GM19351 (cell line): Measurements from ENCODE around the gene ZNF700.
"Not testable (repeated sequence)": the region's sequence is repeated elsewhere in the genome, so short reads cannot be mapped to it uniquely, and the experiment has no call there.

ENCODE experiments used
- ATAC-seq: cut with Tn5 transposase; IDR thresholded peaks from one replicate; pipeline ENCODE4 v1.9.1; 2021; ENCODE audit warnings: mild to moderate bottlenecking, moderate library complexity; ENCODE audit not compliant: unreplicated experiment

ZNF700 gene

DNA sequence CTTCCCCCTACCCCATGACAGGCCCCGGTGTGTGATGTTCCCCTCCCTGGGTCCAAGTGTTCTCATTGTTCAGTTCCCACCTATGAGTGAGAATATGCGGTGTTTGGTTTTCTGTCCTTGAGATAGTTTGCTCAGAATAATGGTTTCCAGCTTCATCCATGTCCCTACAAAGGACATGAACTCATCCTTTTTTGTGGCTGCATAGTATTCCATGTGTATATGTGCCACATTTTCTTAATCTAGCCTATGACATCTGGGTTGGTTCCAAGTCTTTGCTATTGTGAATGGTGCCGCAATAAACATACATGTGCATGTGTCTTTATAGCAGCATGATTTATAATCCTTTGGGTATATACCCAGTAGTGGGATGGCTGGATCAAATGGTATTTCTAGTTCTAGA, 13.5 kb downstream of the ZNF700 start:
- not testable (repeated sequence) for ATAC-seq

DNA sequence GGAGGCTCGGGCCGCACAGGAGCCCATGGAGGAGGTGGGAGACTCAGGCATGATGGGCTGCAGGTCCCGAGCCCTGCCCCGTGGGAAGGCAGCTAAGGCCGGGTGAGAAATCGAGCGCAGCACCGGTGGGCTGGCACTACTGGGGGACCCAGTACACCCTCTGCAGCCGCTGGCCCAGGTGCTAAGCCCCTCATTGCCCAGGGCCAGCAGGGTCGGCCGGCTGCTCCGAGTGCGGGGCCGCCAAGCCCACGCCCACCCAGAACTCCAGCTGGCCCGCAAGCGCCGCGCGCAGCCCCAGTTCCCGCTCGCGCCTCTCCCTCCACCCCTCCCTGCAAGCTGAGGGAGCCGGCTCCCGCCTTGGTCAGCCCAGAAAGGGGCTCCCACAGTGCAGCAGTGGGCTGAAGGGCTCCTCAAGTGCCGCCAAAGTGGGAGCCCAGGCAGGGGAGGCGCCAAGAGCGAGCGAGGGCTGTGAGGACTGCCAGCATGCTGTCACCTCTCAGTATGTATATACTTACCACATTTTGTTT, 16.5 kb downstream of the ZNF700 start:
- not testable (repeated sequence) for ATAC-seq

DNA sequence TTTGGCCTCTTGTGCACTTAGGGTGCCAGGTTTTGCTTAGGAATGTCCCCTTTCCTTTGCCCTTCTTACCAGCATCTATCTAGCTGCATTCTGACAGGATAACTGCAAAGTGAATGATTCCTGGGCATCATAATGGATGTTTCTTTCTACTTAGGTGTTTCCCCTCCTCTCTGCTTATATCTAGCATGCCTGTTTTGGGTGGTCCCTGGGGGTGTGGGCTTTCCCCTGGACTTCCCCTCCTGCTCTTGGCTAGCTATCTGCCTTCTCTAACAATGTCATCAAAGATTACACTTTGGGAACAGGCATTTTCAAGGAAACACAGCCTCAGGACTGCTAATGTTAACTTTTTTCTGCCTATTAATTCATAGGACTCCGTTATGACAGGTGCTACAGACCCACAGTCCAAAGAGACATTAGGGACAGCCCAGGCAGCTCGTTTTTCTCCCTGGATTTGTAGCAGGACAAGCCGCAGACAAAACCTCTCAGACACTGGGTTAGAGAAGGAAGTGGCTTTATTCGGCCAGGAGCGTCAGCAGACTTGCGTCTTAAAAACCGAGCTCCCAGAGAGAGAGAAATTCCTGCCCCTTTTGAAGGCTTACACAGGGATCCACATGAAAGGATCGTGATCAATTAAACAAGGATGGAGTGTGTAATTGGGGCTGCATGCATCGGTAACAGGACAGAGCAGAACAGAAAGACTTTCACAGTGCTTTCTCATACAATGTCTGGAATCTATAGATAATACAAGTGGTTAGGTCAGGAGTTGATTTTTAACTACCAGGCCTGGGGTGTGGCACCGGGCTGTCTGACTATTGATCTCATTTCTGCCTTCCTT, 17.3 kb downstream of the ZNF700 start:
- ATAC-seq: no peak

GRCh38 chr19:11942843-11943108, 17.9 kb downstream of the ZNF700 start:
- no peak for ATAC-seq

GRCh38 chr19:11944656-11945055, 19.7 kb downstream of the ZNF700 start:
- no peak for ATAC-seq

GRCh38 chr19:11948646-11949045, 23.7 kb downstream of the ZNF700 start:
- no peak for ATAC-seq

DNA sequence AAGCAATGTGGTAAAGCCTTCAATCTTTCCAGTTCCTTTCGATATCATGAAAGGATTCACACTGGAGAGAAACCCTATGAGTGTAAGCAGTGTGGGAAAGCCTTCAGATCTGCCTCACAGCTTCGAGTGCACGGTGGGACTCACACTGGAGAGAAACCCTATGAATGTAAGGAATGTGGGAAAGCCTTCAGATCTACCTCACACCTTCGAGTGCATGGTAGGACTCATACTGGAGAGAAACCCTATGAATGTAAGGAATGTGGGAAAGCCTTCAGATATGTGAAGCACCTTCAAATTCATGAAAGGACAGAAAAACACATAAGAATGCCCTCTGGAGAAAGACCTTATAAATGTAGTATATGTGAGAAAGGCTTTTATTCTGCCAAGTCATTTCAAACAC, 24.3 kb downstream of the ZNF700 start:
- no peak for ATAC-seq

DNA sequence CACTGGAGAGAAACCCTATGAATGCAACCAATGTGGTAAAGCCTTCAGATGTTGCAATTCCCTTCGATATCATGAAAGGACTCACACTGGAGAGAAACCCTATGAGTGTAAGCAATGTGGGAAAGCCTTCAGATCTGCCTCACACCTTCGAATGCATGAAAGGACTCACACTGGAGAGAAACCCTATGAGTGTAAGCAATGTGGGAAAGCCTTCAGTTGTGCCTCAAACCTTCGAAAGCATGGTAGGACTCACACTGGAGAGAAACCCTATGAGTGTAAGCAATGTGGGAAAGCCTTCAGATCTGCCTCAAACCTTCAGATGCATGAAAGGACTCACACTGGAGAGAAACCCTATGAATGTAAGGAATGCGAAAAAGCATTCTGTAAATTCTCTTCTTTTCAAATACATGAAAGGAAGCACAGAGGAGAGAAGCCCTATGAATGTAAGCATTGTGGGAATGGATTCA, 24.7 kb downstream of the ZNF700 start:
- ATAC-seq: not testable (repeated sequence)

DNA sequence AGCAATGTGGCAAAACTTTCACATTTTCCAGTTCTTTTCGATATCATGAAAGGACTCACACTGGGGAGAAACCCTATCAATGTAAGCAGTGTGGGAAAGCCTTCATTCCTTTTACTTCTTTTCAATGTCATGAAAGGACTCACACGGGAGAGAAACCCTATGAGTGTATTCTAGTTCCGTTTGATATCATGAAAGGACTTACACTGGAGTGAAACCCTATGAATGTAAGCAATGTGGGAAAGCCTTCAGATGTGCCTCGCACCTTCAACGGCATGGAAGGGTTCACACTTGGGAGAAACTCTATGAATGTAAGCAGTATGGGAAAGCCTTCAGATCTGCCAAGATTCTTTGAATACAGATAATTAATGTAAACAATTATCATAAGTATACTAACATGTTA, 25.4 kb downstream of the ZNF700 start:
- no peak for ATAC-seq

DNA sequence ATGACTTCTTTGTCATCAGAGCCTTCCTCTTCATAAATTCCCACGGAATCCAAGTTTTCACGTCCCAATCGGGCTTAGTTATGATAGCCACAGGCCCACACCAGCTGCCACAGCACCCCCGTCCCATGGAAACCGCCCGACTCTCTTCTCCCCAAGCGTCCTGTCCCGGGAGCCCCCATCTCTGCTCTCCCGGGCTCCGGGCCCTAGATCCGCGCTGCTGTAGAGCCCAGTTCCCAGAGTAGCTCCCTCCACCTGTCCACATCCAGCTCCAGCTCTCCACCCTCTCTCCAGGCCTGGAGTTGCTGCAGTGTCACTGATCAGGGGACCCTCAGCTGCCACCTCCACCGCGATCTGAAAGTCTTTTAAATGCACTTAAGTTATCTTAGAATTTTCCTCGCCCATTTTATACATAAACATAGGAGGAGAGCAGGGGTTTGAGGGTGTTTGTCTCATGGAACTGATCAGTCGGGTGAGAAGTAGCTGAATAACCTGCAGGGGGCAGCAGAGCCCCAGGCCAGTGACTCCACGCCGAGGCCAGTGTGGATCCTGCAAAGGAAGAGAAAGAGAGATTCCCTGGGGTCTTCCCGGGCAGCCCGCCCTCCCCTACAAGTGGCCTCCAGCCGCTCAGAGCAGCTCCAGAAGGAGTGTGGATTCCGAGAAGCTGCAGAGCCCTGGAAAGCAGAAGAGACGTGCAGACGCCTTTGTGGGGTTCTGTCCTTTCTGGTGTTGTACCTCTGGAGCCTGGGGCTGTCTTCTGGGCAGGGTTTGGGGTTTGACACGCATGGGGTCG, 38.9 kb downstream of the ZNF700 start:
- no peak for ATAC-seq

DNA sequence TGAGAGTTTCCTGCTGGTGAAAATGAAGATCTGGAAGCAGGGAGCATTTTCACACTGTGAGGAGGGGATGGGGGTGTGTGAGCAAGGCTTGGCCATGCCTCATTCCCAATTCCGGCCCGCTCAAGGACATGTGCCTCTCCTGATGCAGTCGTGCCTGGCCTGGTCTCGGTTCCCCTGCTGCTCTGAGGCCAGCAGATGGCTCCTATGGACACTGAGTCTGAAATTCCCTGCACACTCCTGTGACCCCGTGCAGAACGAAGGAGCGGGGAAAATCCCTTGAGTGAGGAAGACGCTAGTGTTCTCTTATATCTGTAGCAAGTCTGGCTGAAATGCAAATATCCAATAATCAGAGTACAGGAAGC, 39.6 kb downstream of the ZNF700 start:
- ATAC-seq: no peak

GRCh38 chr19:11964858-11965645, 40.1 kb downstream of the ZNF700 start, which contains the start of gene ZNF763:
Gene ZNF763, plus strand, starts transcription at chr19:11965040. Its CDS starts 169 bp downstream, at chr19:11965209.
- peak; percentile 92 for ATAC-seq

DNA sequence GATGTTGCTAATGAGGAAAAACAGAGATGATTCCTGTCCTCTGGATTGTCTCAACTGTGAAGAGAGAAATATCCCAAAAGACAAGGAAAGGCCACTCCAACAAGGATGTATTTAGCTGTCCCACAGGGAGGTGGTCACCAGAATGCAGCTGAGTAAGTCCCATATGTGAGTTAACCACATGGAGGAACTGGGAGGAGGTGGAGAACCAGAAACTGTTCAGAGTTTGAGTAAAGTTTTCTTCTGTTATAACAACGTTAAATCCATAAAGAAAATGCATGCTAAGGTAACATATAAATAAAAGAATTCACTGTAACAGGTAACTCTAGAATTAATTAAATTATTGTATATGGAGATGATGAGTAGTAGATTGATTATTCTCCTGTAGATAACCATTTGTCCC, 45.3 kb downstream of the ZNF700 start:
- no peak for ATAC-seq

DNA sequence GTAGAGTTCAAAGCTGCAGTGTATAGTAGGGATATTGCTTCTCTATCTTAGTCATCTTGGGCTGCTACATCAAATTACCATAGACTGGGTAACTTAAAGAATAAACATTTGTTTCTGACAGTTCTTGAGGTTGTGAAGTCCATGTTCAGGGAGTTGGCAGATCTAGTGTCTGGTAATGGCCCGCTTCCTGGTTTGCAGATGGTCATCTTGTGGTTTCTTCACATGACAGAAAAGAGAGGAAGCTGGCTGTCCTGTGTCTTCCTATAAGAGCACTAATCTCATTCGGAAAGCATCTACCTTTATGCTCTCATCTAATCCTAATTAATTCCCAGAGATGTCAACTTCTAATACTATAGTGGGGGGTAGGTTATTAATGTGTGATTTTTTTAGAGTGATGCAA, 46.1 kb downstream of the ZNF700 start:
- no peak for ATAC-seq

DNA sequence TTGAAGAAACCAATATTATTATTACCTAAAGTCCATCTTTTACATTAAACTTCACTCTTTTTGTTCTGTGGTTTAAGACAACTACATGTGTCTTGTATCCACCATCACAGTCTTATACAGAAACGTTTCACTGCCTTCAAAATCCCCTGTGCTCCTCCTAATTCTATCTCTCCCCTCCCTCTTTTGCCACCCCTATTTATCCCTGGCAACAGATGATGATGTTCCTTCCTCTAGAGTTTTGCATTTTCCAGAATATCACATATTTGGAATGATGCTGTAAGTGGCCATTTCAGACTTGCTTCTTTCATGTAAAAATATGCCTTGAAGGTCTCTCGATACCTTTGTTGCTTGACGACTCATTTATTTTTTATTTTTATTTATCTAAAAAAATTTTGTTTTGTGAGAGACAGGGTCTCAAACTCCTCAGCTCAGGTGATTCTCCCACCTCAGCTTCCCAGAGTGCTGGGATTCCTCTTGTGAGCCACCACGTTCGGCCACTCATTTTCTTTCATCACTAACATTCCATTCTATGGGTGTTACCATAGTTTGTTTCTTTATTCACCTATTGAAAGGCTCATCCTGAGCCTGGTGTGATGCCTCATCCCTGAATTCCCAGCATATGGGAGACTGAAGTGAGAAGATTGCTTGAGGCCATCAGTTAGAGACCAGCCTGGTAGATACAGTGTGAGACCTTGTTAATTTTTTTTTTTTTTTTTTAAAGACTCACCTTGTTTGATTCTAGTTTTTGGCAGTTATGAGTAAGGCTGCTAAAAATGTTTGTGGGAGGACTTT, 48.3 kb downstream of the ZNF700 start:
- no peak for ATAC-seq

DNA sequence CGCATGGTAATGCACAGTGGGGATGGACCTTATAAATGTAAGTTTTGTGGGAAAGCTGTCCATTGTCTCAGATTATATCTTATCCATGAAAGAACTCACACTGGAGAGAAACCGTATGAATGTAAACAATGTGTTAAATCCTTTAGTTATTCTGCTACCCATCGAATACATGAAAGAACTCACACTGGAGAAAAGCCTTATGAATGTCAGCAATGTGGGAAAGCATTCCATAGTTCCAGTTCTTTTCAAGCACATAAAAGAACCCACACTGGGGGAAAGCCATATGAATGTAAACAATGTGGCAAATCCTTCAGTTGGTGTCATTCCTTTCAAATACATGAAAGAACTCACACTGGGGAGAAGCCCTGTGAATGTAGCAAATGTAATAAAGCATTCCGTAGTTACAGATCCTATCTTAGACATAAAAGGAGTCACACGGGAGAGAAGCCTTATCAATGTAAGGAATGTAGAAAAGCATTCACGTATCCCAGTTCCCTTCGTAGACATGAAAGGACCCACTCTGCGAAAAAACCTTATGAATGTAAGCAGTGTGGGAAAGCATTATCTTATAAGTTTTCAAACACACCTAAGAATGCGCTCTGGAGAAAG, 53.7 kb downstream of the ZNF700 start:
- no peak for ATAC-seq

DNA sequence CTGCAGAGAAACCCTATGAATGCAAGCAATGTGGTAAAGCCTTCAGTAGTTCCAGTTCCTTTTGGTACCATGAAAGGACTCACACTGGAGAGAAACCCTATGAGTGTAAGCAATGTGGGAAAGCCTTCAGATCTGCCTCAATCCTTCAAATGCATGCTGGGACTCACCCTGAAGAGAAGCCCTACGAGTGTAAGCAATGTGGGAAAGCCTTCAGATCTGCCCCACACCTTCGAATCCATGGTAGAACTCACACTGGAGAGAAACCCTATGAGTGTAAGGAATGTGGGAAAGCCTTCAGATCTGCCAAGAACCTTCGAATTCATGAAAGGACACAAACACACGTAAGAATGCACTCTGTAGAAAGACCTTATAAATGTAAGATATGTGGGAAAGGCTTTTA, 54.6 kb downstream of the ZNF700 start:
- ATAC-seq: no peak

GRCh38 chr19:11982526-11982925, 57.6 kb downstream of the ZNF700 start:
- ATAC-seq: no peak

GRCh38 chr19:11984986-11985385, 60.1 kb downstream of the ZNF700 start:
- no peak for ATAC-seq

DNA sequence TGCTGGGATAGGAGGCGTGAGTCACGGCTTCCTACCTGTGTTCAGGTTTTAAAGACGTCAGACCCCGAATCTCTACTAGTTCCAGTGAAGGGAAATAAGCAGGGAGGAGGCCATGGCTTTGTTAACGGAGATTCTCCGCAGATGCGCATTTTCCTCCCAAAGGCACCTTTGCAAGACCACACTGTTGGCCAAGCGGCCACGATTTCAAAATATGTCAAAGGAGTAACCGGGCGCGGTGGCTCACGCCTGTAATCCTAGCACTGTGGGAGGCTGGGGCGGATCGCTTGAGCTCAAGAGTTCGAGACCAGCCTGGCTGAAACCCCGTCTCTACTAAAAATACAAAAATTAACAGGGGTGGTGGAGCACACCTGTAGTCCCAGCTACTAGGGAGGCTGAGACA, 61.8 kb downstream of the ZNF700 start:
- ATAC-seq: no peak
